Left lobe of liver (tissue), 1 donor: ENCODE data around the gene STARD5. TPM values are rescaled to one million over a fixed set of nuclear protein-coding genes. Genes with fewer than 3 reads are reported as not detected.

Experiments used
- total RNA-seq: library from RNA; stranded (reverse); gene quantifications from one replicate; pipeline ENCODE4 v1.2.1, GENCODE V29; 2021
- donor health status: DM: no; HTN: yes; CAD: no.

Gene STARD5
- total RNA-seq, 1 donor from 2014 or later, result 17.8 TPM

Other genes starting within 250 kb of the STARD5 start
- gene CFAP161, start 189.9 kb downstream of the STARD5 start, total RNA-seq, result 0.25 TPM
- 2.1 TPM for gene IL16, start 127.3 kb downstream of the STARD5 start, total RNA-seq
- gene TMC3, start 50.1 kb upstream of the STARD5 start, total RNA-seq, result not detected